ENCODE data around the gene SRGAP3.

Gene SRGAP3

DNA sequence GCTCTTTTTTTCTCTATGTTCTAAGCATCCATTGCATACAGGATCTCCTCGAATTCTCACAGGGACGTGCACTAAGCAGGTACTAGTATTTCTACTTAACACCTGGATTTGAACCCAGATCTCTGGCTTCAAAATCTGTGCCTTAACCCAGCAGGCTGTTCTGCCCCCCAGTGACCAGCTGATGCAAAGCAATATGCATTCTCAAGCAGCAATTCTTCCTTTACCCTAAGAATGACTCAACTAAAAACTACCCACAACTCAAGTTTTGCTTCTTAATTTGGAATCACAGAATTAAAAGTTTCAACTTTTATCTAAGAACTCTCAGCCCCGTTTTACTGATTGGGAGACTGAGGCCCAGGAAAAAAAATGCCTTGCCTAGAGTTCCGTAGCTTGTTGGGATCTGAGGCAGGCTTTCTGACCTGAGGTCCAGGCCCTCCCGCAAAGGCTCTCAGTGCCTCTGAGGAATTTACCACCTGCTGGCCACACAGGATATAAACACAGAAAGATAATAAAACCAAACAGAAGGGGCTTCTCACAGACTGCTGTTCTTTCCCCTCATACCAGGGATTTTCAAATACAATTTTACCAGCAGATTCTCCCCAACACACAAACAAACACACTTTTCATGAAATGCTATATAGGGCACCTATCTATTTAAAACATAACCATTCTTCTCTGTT is 170.7 kb downstream of the SRGAP3 start:
- no peak for DNase-seq

DNA sequence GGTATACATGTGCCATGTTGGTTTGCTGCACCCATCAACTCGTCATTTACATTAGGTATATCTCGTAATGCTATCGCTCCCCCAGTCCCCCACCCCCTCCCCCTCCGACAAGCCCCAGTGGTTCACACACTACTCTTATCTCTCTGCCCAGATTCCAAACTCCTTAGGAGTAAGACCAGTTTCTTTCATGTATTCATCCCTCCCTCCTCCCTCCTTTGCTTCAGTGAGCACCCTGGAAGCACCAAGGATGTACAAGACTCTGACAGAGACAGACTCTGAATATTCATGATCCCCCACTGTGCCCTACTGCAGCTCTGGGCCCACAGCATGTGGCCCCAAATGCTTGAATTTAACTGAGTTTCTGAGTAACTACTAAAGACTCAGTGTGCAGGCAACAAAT is 172.4 kb downstream of the SRGAP3 start:
- DNase-seq = no peak

DNA sequence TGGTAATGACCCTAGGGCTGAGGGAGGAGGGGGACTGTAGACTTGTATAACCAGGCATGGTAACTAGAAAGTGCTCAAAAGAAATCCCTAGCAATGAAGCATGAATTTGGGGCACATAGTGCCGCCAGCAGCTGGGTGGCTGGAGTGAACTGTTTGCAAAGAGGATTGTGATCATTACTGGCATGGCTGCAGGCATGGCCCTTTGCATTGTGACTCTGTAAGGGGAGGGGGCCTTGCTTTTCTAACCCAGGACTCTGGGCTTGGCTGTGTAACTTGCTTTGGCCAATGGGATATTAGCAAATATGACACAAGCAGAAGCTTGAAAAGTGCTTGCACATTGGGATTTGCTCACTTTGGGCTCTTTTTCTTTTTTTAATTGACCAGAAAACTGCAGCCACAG is 173.7 kb downstream of the SRGAP3 start:
- no peak for DNase-seq

DNA sequence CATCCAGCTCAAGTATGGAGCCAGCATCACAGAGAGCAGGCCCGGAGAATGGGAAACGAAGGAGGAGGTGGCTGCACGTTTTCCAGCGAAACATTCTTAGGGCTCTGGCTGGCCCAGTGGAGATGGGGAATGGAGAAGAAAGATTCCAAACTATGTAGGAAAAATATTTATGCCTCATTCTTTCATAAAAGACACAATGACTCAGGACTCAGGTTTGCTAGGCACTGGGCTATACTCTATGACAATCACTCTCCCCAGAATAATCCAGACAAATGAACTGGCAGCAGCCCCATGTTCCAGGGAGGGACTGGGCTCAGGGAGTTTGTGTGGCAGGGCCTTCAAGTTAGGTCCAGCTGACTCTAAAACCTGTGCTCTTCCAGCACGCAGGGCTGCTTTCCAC is 175.4 kb downstream of the SRGAP3 start:
- no peak for DNase-seq

DNA sequence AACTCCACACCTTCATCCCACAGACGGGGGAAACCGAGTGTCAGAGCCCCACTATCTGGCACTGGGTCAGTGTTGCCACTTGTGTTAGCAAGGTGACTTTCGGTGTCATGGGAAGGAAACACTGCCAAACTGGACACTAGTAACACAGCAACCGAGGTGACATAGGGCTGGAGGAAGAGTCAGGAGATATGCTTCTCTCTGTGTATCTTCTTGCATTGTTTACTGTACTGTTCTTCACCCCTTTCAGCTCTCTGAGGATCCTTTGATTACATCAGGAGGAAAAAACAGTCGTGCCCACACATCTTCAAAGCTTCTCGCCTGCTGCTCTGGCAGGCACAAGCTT is 176.8 kb downstream of the SRGAP3 start:
- no peak for DNase-seq

DNA sequence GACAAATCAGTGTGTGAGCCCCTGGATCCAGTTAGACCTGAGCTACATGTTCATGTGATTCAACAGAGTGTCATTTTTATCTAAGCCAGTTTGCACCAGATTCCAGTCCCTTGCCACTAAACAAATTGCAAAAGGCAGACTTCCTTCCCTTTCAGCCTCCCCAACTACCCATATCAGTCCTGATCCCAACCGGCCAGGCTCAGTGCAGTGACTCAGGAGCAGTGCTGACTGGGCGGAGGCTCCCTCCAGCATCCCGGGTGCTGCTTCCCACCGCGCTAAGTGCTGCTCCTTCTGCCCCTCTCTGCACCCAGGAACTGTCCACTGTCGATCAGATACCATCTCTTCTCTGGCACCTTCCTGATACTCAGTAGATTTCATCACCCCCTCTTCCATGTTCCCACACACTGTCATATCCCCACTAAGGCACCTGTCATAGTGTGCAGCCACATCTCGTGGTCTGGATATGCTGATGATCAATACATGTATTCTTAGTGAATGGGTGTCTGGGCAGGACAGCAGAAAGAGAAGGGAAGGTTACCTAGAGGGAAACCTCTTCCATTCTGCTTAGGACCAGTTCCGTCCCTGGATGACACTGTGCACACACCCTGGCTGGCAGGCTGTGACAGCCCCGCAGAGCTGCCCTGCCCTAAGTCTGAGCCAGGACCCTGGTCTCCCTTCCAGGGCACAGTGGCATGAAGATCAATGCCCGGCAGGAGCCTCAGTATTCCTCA is 177.3 kb downstream of the SRGAP3 start:
- DNase-seq = no peak

DNA sequence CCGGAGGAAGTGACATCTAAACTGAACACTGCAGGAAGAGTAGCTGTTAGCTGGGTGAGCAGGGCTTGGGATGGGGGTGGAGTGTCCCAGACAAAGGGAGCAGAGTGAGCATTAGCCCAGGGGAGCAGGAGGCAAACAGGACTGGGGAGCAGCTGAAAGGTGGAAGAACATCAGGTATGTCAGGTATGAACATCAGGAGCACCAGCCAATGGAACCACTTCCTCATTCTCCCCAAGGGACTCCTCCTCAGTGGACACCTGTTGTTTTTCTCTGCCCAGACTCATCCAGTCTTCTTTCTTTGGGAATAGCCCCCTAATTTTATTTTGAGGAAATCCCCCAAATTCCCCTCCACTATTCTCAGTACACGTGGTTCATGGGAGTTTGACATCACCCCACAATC is 178.5 kb downstream of the SRGAP3 start:
- no peak for DNase-seq

DNA sequence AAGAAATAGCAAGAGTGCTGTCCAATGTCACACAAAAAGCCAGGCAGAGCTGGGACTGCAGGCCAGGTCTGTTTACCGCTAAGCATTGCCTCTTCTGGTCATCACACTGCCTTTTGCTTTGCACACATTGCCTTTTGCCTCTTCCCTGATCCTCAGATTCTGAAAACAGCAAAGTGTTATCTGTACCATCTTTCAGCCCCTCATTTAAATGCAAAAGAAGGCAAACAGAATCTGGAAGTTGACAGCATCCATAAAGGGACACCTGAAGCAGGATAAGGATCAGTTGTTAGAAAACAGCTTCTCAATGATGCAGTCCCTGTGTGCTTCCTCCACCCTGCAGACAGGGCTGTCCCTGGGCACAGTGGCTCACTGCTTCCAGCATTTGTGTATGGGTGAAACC is 179.5 kb downstream of the SRGAP3 start:
- DNase-seq = no peak

DNA sequence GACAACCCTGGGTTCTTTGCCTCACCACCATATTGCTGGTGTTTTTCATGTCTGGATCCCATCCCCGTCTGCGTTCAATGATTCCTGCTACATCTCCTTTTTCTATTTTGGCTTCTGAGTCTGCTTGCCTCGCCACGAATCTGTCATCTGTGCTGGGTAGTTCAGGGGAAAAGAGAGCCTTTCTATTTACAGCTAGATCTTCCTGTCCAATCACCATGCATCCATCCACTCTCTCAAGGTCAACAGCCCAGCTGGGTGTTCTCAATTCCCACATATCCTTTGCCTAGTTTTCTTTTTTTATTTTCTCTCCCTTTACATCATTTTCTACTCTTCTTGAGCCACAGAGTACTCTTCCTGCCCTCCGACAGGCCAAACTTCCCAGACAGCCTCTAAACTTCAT is 181.4 kb downstream of the SRGAP3 start:
- DNase-seq = no peak

DNA sequence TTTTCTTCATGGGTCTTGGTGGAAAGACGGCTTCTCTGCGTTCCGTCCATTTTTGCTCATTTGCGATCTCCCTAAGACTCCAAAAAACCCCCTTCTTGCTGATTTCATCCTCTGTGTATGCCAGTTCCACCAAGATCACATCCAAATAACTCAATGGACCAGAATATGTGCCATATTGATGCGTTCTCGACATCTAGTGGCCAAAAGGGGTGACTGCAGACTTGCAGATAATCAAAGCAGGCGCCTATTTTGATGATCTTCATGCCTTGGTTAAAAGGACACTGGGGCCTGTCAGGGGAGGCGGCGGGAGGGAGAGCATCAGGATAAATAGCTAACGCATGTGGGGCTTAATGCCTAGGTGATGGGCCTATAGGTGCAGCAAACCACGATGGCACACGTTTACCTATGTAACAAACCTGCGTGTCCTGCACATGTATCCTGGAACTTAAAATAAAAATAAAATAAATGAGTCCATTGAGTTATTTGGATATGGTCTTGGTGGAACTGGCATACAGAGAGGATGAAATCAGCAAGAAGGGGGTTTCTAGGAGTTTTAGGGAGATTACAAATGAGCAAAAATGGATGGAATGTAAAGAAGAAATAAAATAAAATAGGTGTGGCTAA is 182.0 kb downstream of the SRGAP3 start:
- no peak for DNase-seq

DNA sequence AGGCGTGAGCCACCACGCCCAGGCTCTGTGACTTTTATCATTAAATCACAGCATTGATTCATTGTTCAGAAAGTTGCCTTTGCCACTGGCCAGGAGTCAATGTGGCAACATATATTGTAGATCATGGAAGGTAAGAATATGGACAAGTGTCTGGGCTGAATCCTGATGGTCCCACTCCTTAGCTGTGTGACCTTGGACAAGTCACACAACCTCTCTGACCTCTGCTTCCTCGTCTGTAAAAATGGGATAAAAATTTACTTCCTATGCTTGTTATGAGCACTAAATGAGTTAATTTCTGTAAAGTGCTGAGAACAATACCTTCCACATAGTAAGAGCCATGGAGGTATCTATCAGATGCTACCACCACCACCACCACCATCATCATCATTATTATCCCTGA is 182.7 kb downstream of the SRGAP3 start:
- no peak for DNase-seq

DNA sequence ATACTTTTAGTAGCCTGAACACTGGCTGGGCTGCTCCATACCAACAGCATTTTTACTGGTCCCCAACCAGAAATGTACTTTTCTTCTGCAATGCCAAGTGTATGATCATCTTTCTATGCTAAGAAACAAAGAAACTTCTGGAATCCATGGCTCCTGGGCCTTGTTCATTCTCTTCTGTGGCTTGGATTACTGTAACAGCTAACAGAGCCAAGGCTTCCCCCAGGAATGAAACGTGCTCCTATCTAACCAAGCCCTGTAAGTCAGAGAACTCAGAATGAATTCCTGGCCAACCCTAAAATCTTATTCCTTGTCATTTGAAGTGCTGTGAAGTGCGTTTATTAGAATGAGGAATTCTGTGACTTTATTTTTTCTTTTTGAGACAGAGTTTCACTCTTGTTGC is 183.3 kb downstream of the SRGAP3 start:
- DNase-seq = no peak

DNA sequence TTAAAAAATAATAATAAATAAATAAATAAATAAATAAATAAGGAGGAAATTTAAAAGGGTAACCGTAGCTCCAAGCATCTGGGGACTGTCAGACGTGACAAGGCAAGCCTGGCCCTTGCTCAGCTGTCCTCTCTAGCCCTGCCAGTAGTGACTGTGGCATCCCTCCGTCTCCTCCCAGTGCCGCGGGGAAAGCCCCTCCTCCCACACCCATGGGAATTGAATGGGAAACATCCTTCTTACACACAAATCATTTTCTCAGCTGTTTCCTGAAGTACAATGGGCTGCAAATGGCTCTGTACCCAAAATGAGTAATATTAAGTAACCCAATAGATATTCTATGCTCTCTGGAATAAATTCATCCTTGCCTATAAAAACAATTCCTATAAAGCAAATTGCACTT is 184.6 kb downstream of the SRGAP3 start:
- no peak for DNase-seq

DNA sequence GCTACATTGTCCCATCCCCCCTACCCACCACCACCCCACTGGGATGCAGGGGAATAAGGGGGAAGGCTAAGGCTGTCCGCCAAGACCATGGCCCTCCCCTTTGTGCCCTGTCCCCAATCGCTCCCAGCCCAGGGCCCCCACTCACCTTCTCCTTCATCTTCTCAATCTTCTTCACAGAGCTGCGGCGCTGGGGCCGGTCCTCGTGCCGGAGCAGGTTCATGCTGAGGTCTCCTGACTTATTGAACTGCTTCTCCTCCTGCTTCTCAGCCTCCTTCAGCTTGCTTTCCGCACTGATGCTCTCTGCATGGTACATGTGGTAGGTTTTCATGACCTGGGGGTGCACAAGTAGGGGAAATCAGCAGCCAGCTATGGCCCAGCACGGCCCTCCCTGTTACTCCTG is 185.2 kb downstream of the SRGAP3 start:
- no peak for DNase-seq

DNA sequence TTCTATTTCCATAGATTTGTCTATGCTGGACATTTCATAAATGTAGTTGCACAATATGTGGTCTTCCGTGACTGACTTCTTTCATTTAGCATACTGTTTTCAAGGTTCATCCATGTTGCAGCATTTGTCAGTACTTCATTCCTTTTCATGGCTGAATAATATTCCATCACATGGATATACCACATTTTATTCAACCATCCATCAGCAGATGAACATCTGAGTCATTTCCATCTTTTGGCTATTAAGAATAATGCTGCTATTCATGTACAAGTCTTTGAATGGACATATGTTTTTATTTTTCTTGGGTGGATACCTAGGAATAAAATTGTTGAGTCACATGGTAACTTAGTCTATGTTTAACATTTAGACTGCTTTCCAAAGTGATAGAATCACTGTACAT is 186.9 kb downstream of the SRGAP3 start:
- no peak for DNase-seq

DNA sequence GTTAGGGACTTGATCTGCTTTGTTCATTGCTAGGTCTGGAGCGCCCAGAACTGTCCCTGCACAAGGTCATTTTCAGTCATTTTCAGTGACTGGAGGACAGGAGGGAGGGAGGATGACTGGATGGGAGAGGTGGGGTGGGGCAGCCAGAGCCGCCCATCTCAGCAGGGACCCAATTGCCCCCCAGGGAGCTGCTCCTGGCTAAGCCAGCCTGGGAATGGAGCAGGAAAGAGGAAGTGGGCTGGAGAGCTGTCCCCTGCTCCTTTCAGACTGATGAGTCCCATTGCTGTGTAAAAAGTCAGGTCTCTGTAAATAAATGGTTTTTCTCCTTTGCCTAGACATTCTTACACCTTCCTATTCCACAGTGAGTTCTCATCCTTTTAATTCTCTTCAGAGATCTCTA is 187.8 kb downstream of the SRGAP3 start:
- DNase-seq = no peak

DNA sequence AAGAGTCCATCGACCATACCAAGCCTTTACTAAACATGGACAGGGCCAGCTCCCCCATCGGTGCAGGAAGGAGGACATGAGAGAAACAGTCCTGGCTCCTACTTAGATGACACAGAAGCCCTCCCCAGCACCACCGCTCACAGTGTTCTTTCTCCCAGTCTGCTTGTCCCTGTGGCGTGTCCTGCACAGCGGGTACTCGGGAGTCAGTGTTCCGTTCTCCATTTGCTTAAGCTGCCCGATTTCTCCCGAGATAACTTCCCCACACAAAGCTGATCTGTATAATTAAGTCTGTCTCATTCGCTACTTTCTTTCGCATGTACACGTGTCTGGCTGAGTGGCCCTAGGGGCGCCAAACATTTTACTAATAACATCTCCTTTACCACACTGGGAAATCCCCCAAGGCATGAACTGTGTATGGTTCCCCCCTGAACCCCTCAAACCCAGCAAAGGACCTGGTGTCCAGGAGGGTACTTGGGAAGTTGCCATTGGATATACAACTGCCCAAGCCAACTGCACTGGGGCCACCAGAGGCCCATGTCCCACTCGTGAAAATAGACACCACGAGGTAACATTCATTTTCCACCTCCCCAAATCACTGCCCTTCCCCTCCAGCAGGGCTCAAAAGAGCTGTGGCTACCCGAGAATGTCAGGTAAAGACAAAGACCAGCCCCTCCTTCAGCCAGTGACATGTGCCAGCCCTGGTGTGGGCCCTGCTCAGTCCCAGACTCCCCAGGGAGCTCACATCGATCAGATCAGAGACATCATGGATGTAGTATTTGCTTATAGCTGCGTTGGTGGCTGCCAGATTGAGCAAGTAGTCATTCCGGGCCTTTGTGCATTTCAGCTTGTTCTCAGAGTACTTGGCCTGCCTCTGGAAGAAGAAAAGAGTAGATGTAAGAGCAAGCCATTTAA is 189.7 kb downstream of the SRGAP3 start:
- DNase-seq = no peak

DNA sequence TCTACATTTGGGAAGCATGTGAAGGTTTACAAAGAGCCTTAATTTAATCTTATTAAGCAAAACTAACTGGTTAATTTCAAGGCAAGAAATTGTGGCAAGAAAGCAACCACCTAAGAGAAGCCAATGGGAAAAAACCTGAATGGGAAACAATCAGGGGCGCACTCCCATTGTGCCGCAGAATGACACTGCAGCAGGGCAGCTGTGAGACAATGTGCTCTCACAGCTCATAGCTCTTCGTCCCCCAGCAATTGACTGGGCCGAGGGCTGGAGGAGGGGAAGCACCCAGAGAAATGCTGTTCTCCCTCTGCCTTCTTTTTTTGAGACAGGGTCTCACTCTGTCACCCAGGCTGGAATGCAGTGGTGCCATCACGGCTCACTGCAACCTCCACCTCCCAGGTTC is 192.9 kb downstream of the SRGAP3 start:
- no peak for DNase-seq

DNA sequence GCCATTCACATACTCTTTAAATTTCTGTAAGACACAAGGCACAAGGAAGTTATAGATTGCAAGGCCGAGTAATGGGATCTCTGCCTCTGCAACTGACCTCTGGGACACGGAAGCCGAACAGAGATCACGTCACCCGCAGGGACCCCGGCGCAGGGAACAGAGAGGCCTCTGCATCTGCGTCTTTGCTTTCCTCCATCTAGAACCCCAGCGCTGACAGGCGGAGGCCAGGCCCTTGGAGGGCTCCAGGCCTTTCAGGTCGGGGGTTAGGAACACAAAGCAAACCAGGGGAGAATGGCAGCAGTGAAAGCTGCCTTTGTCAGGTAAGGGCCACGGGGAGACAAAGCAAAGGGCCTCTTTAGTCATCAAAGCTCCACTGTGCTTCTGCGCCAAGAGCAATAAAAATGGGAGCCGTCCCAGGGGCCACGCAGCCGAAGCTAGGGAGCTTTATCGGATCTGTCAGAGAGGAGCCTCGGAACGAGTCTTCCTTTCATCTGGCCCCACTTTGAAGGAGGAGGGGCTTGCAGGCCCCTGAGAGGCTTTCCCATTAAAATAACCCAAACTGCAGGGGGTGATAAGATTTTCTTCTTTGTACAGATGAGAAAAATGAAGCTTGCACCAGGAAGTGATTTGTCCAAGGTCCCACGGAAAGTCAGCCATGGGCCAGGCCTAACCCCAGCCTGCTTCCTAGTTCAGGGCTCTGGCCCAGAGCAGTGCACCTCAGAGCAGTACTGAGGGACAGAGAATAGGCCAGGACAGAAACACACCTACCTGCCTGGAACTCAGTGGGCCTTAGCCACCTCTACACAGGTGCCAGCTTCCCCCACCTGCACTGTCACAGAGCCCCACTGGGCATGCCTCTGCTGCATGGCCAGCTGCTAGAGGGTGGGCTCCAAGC is 201.7 kb downstream of the SRGAP3 start:
- DNase-seq = no peak

DNA sequence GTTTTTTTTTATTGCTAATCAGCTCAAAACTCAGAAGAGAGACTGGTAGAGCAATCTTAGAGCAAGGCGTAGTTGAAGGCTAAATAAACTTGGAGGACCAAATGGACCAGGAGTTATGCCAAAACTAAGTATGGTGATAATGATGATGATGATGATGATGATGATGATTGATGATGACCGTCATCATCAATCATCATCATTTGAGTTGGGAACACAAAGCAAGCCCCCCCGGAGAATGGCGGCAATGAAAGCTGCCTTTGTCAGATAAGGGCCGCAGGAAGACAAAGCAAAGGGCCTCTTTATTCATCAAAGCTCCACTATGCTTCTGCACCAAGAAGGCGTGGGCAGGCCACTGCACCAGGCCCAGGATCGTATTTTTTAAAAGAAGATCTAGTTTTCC is 204.1 kb downstream of the SRGAP3 start:
- no peak for DNase-seq

DNA sequence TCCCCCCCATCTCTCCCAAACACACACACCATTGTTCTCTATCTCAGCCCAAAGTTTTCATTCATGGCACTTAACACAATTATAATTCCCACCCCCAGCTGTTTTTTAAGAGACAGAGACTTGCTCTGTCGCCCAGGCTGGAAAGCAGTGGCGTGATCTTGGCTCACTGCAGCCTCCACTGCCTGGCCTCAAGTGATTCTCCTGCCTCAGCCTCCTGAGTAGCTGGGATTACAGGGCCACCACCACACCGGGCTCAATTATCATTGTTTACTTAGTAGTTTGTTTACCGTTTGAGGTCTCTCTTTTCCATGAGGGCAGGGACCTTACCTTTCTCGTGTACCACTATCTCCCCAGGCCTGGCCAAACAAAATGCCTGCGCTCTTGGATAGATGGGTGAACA is 206.4 kb downstream of the SRGAP3 start:
- DNase-seq = no peak

DNA sequence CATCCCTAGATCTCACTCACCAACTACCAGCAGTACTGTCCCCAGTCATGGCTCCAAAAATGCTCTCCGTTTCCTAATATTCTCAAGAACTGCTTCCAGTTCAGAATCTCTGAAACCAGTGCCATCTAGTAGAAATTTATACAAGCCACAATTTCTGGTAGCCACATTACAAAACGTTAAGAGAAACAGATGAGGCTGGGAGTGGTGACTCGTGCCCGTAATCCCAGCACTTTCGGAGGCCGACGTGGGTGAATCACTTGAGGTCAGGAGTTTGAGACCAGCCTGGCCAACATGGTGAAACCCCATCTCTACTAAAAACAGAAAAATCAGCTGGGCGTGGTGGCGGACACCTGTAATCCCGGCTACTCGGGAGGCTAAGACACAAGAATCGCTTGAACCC is 207.8 kb downstream of the SRGAP3 start:
- DNase-seq = no peak

DNA sequence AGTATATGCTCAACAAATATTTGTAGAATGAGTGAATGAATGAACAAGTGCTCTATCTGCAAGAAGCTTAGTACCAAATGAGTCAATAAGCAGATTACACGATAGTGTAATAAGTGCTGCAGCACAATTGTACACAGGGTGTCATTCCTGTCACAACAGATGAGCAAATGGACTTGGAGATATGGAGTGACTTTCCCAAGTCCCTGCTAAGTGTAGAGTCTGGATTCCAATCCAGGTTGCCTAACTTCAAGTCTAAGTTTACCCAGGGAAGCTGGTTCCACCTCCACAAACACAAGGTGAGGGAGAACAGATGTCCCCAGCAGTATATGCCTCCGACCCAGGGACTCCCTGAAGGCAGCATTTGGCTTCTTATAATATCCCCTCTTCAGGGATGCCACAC is 208.4 kb downstream of the SRGAP3 start:
- DNase-seq = no peak
